ENCODE results near the gene BICC1.

The BICC1 gene

DNA sequence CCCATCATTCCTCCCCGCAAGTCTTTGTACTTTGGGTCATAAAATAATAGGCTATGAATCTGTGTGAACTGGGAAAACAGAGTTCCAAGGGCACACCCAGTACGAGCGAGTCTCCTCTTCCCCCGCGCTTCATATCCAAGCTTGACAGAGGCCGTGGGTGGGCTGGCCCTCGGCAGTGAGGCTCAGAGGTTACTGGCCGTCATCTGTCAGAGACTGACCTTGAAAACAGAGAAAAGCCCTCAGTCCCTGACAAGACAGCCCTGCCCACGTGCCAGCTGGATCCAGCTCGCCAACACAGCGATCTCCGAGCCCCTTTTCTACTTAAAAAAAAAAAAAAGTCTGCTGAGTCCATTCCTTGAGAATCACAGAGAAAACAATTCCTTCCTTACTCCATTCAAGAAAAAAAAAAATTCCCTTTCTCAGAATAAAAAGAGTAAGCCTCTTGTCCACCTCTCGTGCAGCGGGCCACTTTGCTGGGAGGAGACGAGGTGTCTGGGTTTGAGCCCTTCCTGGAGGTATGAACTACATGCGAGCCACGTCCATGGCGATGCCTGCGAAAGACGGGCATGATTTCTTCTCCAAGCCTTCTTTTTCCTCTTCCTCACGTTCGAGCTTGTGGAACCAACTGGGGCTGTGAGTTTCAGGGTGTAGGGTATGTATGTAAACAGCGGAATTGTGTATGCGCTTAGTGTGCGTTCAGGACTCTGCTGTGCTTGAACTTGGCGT is 744 bp upstream of the BICC1 start:
- Histone ChIP-seq H3K9me3 (no peaks in the 10 kb centered on the region), H3K4me1 (ENCODE audit: control insufficient read depth in 1 of 2, insufficient read depth in 1 of 2, low read depth in 1 of 2, low read length in 1 of 2) (peaks cover 13 to 22% of the 10 kb centered on the region in 2 experiments), H3K4me3 (ENCODE audit: low read depth in 1 of 2, low read length in 1 of 2) (peak overlapping the region; percentile 22 to 57), H3K27me3 (peaks cover 87% of the 10 kb centered on the region), H3K27ac (no peak overlapping the region), H3K36me3 (no peaks in the 10 kb centered on the region)
- TF ChIP-seq, protein P1, sequence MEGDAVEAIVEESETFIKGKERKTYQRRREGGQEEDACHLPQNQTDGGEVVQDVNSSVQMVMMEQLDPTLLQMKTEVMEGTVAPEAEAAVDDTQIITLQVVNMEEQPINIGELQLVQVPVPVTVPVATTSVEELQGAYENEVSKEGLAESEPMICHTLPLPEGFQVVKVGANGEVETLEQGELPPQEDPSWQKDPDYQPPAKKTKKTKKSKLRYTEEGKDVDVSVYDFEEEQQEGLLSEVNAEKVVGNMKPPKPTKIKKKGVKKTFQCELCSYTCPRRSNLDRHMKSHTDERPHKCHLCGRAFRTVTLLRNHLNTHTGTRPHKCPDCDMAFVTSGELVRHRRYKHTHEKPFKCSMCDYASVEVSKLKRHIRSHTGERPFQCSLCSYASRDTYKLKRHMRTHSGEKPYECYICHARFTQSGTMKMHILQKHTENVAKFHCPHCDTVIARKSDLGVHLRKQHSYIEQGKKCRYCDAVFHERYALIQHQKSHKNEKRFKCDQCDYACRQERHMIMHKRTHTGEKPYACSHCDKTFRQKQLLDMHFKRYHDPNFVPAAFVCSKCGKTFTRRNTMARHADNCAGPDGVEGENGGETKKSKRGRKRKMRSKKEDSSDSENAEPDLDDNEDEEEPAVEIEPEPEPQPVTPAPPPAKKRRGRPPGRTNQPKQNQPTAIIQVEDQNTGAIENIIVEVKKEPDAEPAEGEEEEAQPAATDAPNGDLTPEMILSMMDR (IDR thresholded peaks at IDR 0.05): no peak

DNA sequence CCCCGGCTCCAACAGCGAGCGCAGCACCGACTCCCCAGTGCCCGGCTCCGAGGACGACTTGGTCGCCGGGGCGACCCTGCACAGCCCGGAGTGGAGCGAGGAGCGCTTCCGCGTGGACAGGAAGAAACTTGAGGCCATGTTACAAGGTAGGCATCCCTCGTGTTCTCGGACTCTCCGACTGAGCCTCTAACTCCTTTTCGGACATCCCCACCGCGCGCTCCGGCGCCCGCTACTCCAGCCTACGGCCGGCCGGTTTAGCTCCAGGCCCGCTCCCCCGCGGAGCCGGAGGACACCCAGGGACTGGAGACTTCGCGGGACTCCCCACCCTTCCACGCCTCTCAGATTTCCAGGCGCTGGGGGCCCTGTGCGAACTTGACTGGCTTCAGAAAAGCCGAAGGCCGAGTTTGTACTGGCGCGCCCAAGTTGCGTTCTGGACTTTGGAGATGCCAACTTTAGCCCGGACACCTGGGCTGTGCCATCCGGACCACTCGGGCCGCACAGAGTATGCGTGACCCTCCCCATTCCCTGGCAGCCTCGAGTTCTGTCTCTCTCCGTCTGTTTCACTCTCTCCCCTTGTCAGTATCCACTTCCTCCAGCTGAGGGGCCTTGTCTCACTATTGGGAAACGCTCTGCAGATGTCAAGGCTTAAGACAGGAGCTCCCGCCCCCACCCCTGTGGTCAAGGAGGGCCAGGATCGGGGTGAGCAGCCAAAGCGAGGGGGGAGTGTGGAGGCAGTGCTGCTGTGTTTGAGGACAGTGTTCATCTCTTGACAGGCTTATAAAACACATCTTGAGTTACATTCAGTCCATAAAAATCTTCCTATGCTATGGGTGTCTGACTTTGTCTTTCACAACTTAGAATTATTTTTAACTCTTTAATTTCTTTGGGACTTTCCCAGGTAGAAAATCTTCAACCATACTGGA is 777 bp downstream of the BICC1 start:
- no peaks in the 10 kb centered on the region for H3K36me3 ChIP-seq
- H3K4me1 ChIP-seq (ENCODE audit: control insufficient read depth in 1 of 2, insufficient read depth in 1 of 2, low read depth in 1 of 2, low read length in 1 of 2): peaks cover 13 to 22% of the 10 kb centered on the region in 2 experiments
- H3K27me3 ChIP-seq: peaks cover 73% of the 10 kb centered on the region
- H3K4me3 ChIP-seq (ENCODE audit: low read depth in 1 of 2, low read length in 1 of 2): peak overlapping the region; percentile 57 to 59
- no peaks in the 10 kb centered on the region for H3K9me3 ChIP-seq
- no peak overlapping the region for H3K27ac ChIP-seq
- TF ChIP-seq, protein P1 (IDR thresholded peaks at IDR 0.05): no peak

DNA sequence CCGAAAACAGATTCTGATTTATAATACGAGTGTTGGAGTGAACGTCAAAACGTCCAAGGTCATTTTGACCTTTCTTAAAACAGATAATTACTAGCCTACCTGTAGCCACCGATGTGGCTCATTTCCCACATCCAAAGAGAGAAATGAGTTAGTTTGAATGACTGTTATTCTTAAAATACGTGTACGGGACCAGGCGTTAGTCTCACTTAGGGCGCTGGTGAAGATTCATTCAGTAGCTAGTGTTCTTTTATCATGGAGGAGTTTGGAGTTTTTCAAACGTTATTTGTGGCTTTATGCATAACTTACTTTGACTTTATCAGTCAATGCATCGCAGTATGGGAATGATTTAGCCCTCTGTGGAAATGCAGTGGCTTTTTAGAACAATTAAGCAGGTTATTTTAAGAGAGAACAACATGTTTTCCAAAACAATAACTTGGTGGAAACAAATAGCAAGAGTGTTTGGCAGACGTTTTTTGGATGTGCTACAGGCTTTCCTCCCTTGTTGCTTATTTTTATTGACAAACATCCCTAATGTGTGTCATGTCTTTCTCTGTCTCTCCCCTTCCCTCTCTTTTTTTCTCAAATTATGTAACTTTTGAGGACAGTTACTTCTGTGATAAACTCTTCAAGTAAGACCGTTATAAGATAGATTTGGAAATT is 1.6 kb downstream of the BICC1 start:
- Histone ChIP-seq H3K4me3 (ENCODE audit: low read depth in 1 of 2, low read length in 1 of 2) (peak overlapping the region in 1 of 2 experiments; percentile 59), H3K27me3 (peaks cover 65% of the 10 kb centered on the region), H3K9me3 (no peaks in the 10 kb centered on the region), H3K4me1 (ENCODE audit: control insufficient read depth in 1 of 2, insufficient read depth in 1 of 2, low read depth in 1 of 2, low read length in 1 of 2) (peaks cover 13 to 22% of the 10 kb centered on the region in 2 experiments), H3K27ac (no peak overlapping the region), H3K36me3 (no peaks in the 10 kb centered on the region)
- TF ChIP-seq, protein P1 (IDR thresholded peaks at IDR 0.05): no peak

DNA sequence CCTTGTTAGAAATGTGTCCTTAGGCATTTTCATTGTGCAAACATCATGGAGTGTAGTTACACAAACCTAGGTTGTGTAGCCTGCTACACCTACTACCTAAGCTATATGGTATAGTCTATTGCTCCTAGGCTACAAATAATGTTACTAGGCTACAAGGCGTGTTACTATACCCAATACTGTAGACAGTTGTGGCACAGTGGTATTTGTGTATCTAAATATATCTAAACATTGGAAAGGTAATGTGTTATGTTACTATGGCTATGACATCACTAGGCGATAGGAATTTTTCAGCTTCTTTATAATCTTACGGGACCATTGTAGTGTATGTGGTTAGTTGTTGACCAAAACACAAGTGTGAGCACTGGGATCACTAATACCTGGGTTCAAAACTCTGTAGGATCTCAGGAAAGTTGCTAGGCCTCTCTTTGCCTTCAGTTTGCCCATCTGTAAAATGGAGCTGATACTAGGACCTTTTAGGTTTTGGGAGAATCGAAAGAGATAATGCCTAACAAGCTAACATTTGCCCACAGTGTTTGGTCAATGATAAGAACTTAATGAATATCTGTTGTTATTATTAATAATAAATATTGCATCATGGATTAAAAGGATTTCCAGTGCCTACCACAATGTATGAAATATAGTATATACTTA is 2.7 kb downstream of the BICC1 start:
- no peaks in the 10 kb centered on the region for H3K9me3 ChIP-seq
- peaks cover 53% of the 10 kb centered on the region for H3K27me3 ChIP-seq
- TF ChIP-seq, protein P1 (IDR thresholded peaks at IDR 0.05): no peak
- peaks cover 13 to 22% of the 10 kb centered on the region in 2 experiments for H3K4me1 ChIP-seq (ENCODE audit: control insufficient read depth in 1 of 2, insufficient read depth in 1 of 2, low read depth in 1 of 2, low read length in 1 of 2)
- no peaks in the 10 kb centered on the region for H3K36me3 ChIP-seq
- no peak overlapping the region for H3K4me3 ChIP-seq (ENCODE audit: low read depth in 1 of 2, low read length in 1 of 2)
- H3K27ac ChIP-seq: no peak overlapping the region

DNA sequence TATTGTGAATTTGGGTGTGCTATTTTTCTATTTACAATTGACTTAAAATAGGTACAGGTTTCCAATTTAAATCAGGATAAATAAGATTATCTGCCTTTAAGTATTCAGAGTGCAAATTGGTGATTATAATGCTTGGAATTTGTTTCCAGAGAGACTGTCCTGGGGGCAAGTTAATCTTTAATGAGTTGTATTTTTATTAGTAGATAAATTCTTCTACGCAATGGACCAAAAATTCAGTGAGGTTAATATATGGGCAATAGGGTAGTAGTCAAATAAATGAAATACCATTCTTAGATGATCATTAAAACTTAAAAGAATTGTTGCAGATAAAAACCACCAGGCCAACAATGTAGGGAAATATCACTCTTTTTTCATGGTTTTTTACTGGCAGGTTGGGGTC is 3.4 kb downstream of the BICC1 start:
- TF ChIP-seq, protein P1 (IDR thresholded peaks at IDR 0.05): no peak
- Histone ChIP-seq H3K27ac (no peak overlapping the region), H3K9me3 (no peaks in the 10 kb centered on the region), H3K36me3 (no peaks in the 10 kb centered on the region), H3K27me3 (peaks cover 46% of the 10 kb centered on the region), H3K4me3 (ENCODE audit: low read depth in 1 of 2, low read length in 1 of 2) (no peak overlapping the region), H3K4me1 (ENCODE audit: control insufficient read depth in 1 of 2, insufficient read depth in 1 of 2, low read depth in 1 of 2, low read length in 1 of 2) (peaks cover 13 to 22% of the 10 kb centered on the region in 2 experiments)

All from neutrophil (primary cell).